ENCODE results near the gene CMTM6. TPM values are rescaled to one million over a fixed set of nuclear protein-coding genes. Genes with fewer than 3 reads are reported as not detected.

Gene CMTM6
- total RNA-seq, 1 experiment from 2014 or later = 27.2 TPM

DNA sequence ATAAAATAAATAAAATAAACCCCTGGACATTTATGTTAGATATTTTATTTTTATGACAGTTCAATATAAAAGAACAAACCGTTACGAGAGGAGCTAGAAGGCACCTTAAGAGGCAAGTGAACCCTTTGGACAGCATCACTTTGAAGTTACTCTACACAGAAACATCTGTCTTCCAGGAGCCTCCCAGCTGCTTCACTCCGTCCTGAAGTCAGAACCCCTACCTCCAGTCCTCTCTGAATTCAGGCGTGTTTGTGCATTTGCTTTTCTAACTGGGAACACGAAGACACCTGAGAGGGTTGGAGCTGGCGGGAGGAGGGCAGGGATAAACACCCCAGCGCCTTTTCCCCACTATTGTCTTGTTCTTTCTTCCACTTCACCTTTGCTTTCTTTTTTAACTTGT lies 64.8 kb downstream of the CMTM6 start:
- BruUV-seq (replicated peaks) = no TSS peak
- ChIA-PET POLR2A (interaction anchor here (1.3 kb wide), 1 partner anchor 13 kb away, joined by 4 read pairs; no protein-coding TSS in a partner anchor), CTCF (interaction anchor here (1.4 to 2.8 kb wide), 2 partner anchors 12 to 15 kb away, joined by 6 to 9 read pairs; no protein-coding TSS in a partner anchor)
- Mint-ChIP-seq H3K36me3 (ENCODE audit: insufficient read depth, unreplicated experiment) (no peaks in the 10 kb centered on the region), H3K4me3 (ENCODE audit: unreplicated experiment) (no peak overlapping the region), H3K4me1 (ENCODE audit: insufficient read depth, unreplicated experiment) (peaks cover 11% of the 10 kb centered on the region), H3K9me3 (ENCODE audit: unreplicated experiment) (no peaks in the 10 kb centered on the region), H3K27ac (ENCODE audit: low read depth, unreplicated experiment) (no peak overlapping the region), H3K27me3 (ENCODE audit: insufficient read depth, unreplicated experiment) (no peaks in the 10 kb centered on the region)
- DNase-seq (ENCODE audit: unreplicated experiment) = no peak
- intact Hi-C loops (cut with micrococcal nuclease) = no loop called here
- TF ChIP-seq, protein P1, sequence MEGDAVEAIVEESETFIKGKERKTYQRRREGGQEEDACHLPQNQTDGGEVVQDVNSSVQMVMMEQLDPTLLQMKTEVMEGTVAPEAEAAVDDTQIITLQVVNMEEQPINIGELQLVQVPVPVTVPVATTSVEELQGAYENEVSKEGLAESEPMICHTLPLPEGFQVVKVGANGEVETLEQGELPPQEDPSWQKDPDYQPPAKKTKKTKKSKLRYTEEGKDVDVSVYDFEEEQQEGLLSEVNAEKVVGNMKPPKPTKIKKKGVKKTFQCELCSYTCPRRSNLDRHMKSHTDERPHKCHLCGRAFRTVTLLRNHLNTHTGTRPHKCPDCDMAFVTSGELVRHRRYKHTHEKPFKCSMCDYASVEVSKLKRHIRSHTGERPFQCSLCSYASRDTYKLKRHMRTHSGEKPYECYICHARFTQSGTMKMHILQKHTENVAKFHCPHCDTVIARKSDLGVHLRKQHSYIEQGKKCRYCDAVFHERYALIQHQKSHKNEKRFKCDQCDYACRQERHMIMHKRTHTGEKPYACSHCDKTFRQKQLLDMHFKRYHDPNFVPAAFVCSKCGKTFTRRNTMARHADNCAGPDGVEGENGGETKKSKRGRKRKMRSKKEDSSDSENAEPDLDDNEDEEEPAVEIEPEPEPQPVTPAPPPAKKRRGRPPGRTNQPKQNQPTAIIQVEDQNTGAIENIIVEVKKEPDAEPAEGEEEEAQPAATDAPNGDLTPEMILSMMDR (IDR thresholded peaks at IDR 0.05; ENCODE audit: unreplicated experiment) = no peak

- no peaks in the 10 kb centered on the region for H3K27me3 Mint-ChIP-seq (ENCODE audit: insufficient read depth, unreplicated experiment)
- POLR2A ChIA-PET = no interaction called here
These were observed 65.8 kb downstream of the CMTM6 start for GRCh38 chr3:32436816-32437189.

GRCh38 chr3:32435911-32436815 lies 66.5 kb downstream of the CMTM6 start:
- H3K9me3 Mint-ChIP-seq (ENCODE audit: unreplicated experiment) = no peaks in the 10 kb centered on the region
- no peaks in the 10 kb centered on the region for H3K27me3 Mint-ChIP-seq (ENCODE audit: insufficient read depth, unreplicated experiment)
- H3K27ac Mint-ChIP-seq (ENCODE audit: low read depth, unreplicated experiment) = no peak overlapping the region
- DNase-seq (ENCODE audit: unreplicated experiment) = no peak
- TF ChIP-seq, protein P1 (IDR thresholded peaks at IDR 0.05; ENCODE audit: unreplicated experiment) = no peak
- POLR2A ChIA-PET = no interaction called here
- BruUV-seq (replicated peaks) = no TSS peak
- H3K4me3 Mint-ChIP-seq (ENCODE audit: unreplicated experiment) = no peak overlapping the region
- CTCF ChIA-PET = interaction anchor here (2.8 kb wide), 1 partner anchor 13 kb away, joined by 9 read pairs; no protein-coding TSS in a partner anchor
- H3K4me1 Mint-ChIP-seq (ENCODE audit: insufficient read depth, unreplicated experiment) = peaks cover 15% of the 10 kb centered on the region
- intact Hi-C loops (cut with micrococcal nuclease) = no loop called here
- no peaks in the 10 kb centered on the region for H3K36me3 Mint-ChIP-seq (ENCODE audit: insufficient read depth, unreplicated experiment)

More at GRCh38 chr3:32436816-32437189, 65.8 kb downstream of the CMTM6 start:
- BruUV-seq (replicated peaks) = no TSS peak
- H3K36me3 Mint-ChIP-seq (ENCODE audit: insufficient read depth, unreplicated experiment) = no peaks in the 10 kb centered on the region
- CTCF ChIA-PET = interaction anchor here (2.8 kb wide), 1 partner anchor 14 kb away, joined by 9 read pairs; no protein-coding TSS in a partner anchor
- H3K4me1 Mint-ChIP-seq (ENCODE audit: insufficient read depth, unreplicated experiment) = peaks cover 15% of the 10 kb centered on the region
- H3K9me3 Mint-ChIP-seq (ENCODE audit: unreplicated experiment) = no peaks in the 10 kb centered on the region
- TF ChIP-seq, protein P1 (IDR thresholded peaks at IDR 0.05; ENCODE audit: unreplicated experiment) = no peak
- no peak overlapping the region for H3K4me3 Mint-ChIP-seq (ENCODE audit: unreplicated experiment)
- intact Hi-C loops (cut with micrococcal nuclease) = no loop called here
- H3K27ac Mint-ChIP-seq (ENCODE audit: low read depth, unreplicated experiment) = no peak overlapping the region
- no peak for DNase-seq (ENCODE audit: unreplicated experiment)

GRCh38 chr3:32434206-32434605 lies 68.4 kb downstream of the CMTM6 start:
- intact Hi-C loops (cut with micrococcal nuclease) = no loop called here
- no TSS peak for BruUV-seq (replicated peaks)
- Mint-ChIP-seq H3K9me3 (ENCODE audit: unreplicated experiment) (no peaks in the 10 kb centered on the region), H3K4me1 (ENCODE audit: insufficient read depth, unreplicated experiment) (peaks cover 9% of the 10 kb centered on the region), H3K27me3 (ENCODE audit: insufficient read depth, unreplicated experiment) (no peaks in the 10 kb centered on the region), H3K27ac (ENCODE audit: low read depth, unreplicated experiment) (no peak overlapping the region), H3K4me3 (ENCODE audit: unreplicated experiment) (no peak overlapping the region), H3K36me3 (ENCODE audit: insufficient read depth, unreplicated experiment) (no peaks in the 10 kb centered on the region)
- no peak for DNase-seq (ENCODE audit: unreplicated experiment)
- ChIA-PET CTCF (no interaction called here), POLR2A (no interaction called here)
- TF ChIP-seq, protein P1 (IDR thresholded peaks at IDR 0.05; ENCODE audit: unreplicated experiment) = no peak

Data from MCF 10A (cell line).